Endothelial cell of umbilical vein (primary cell): ENCODE results near the gene APP. TPM values are rescaled to one million over a fixed set of nuclear protein-coding genes. Genes with fewer than 3 reads are reported as not detected.

Experiments
- BruUV-seq: library from RNA; stranded (reverse); fragments of 400-500 nt; replicated peaks from 2 replicates; lab custom pipeline; 2021; lab: Mats Ljungman, UMichigan
- CTCF ChIA-PET: fragments of 300-600, 350-600 bp; sonication (Branson Sonifier 250); formaldehyde crosslinking; loops from one replicate; lab custom pipeline; 2021; ENCODE audit warnings: antibody characterized with exemption, inconsistent platforms; lab: Charles Lee
- POLR2A ChIA-PET: fragments of 300-600, 350-600 bp; sonication (Branson Sonifier 250); formaldehyde crosslinking; loops from one replicate; lab custom pipeline; 2021; ENCODE audit warnings: antibody characterized with exemption, inconsistent platforms; lab: Charles Lee
- DNase-seq: peaks from one replicate; pipeline ENCODE4 v3.0.0-alpha.2; 2011; ENCODE audit warnings: low read depth, low spot score
- FAIRE-seq: peaks from 2 replicates; lab custom pipeline; 2011; peaks lifted over from hg19 to GRCh38; lab: Jason Lieb, UNC
- H2AFZ ChIP-seq: 2 replicates; pipeline ENCODE4 v1.6.0; 2012; ENCODE audit warnings: low read depth, low read length, control low read depth, inconsistent platforms
- H3K27ac ChIP-seq: 2 replicates; pipeline ENCODE4 v1.5.1; 2011; ENCODE audit warnings: low read depth, mild to moderate bottlenecking, control low read depth, low read length, moderate library complexity; ENCODE audit not compliant: insufficient read depth
- H3K27me3 ChIP-seq, 2 experiments: 2 replicates each; pipeline versions ENCODE4 v1.6.0 to v1.6.1; 2011; ENCODE audit warnings: low read length in 2 of 2, mixed read lengths in 1 of 2; ENCODE audit not compliant: control insufficient read depth in 2 of 2, insufficient read depth in 2 of 2
- H3K36me3 ChIP-seq, 2 experiments: 2 replicates in 1 of 2; 3 replicates in 1 of 2; pipeline ENCODE4 v1.5.1; 2011; ENCODE audit warnings: low read length in 2 of 2, mild to moderate bottlenecking in 1 of 2, moderate library complexity in 1 of 2; ENCODE audit not compliant: control insufficient read depth in 2 of 2, insufficient read depth in 2 of 2; ENCODE audit errors: extremely low read depth in 1 of 2
- H3K4me1 ChIP-seq: 3 replicates; pipeline ENCODE4 v1.5.1; 2011; ENCODE audit warnings: mild to moderate bottlenecking, low read length; ENCODE audit not compliant: control insufficient read depth, insufficient read depth; ENCODE audit errors: extremely low read depth
- H3K4me2 ChIP-seq: 2 replicates; pipeline ENCODE4 v1.6.1; 2011; ENCODE audit warnings: low read length, control low read depth, mixed read lengths; ENCODE audit not compliant: insufficient read depth
- H3K4me3 ChIP-seq, 3 experiments: fragments of 200-600 bp in 1 of 3; sonication (generic), shearing (Covaris generic) in 1 of 3; replicated peaks in 1 of 3; 2 replicates each; pipeline ENCODE4 v1.5.1; 2011 to 2016; ENCODE audit warnings: control low read depth in 3 of 3, low read length in 3 of 3, mild to moderate bottlenecking in 2 of 3, inconsistent platforms in 1 of 3, low read depth in 1 of 3, moderate library complexity in 1 of 3; ENCODE audit not compliant: insufficient read depth in 1 of 3
- H3K79me2 ChIP-seq: 2 replicates; pipeline ENCODE4 v1.6.0; 2012; ENCODE audit warnings: low read length, inconsistent platforms; ENCODE audit not compliant: control insufficient read depth, insufficient read depth
- H3K9ac ChIP-seq: replicated peaks from 2 replicates; pipeline ENCODE3; 2011; ENCODE audit warnings: low read length, control low read depth; ENCODE audit not compliant: insufficient read depth; ENCODE audit errors: extremely low read depth
- H3K9me1 ChIP-seq: replicated peaks from 3 replicates; pipeline ENCODE4 v1.6.0; 2011; ENCODE audit warnings: mild to moderate bottlenecking, low read length; ENCODE audit not compliant: control insufficient read depth, insufficient read depth; ENCODE audit errors: extremely low read depth
- H3K9me3 ChIP-seq: replicated peaks from 2 replicates; pipeline ENCODE4 v1.5.1; 2012; ENCODE audit warnings: low read length, inconsistent platforms; ENCODE audit not compliant: control insufficient read depth, insufficient read depth
- H4K20me1 ChIP-seq: replicated peaks from 2 replicates; pipeline ENCODE3; 2011; ENCODE audit warnings: mild to moderate bottlenecking, low read length; ENCODE audit not compliant: control insufficient read depth, insufficient read depth; ENCODE audit errors: extremely low read depth
- EZH2 ChIP-seq: IDR thresholded peaks from 2 replicates; pipeline ENCODE4 v1.6.1; 2012; ENCODE audit warnings: borderline replicate concordance, low read depth, mild to moderate bottlenecking, moderate library complexity, low read length, inconsistent platforms; ENCODE audit not compliant: severe bottlenecking
- FOS ChIP-seq: IDR thresholded peaks from 2 replicates; pipeline ENCODE4 v1.6.1; 2011; ENCODE audit warnings: mild to moderate bottlenecking, low read length, moderate library complexity, borderline replicate concordance; ENCODE audit not compliant: insufficient read depth
- GATA2 ChIP-seq: IDR thresholded peaks from 2 replicates; pipeline ENCODE4 v1.7.0; 2011; ENCODE audit warnings: low read depth, mild to moderate bottlenecking, moderate library complexity, mixed read lengths, low read length; ENCODE audit not compliant: insufficient read length, insufficient read depth
- JUN ChIP-seq: IDR thresholded peaks from 2 replicates; pipeline ENCODE4 v1.6.1; 2011; ENCODE audit warnings: borderline replicate concordance, low read depth; ENCODE audit not compliant: insufficient read length, insufficient read depth
- MAX ChIP-seq: IDR thresholded peaks from 2 replicates; pipeline ENCODE4 v1.6.1; 2011; ENCODE audit not compliant: insufficient read depth, insufficient read length
- MYC ChIP-seq: IDR thresholded peaks from one replicate; pipeline ENCODE4 v1.6.1; 2011; ENCODE audit warnings: mild to moderate bottlenecking, low read depth, low read length
- POLR2A ChIP-seq: IDR thresholded peaks from 2 replicates; pipeline ENCODE4 v1.6.1; 2012; ENCODE audit warnings: low read depth, mild to moderate bottlenecking, control low read depth, low read length
- POLR2AphosphoS5 ChIP-seq: IDR thresholded peaks from 2 replicates; pipeline ENCODE4 v1.6.1; 2012; ENCODE audit warnings: low read depth, mild to moderate bottlenecking, control low read depth, low read length, moderate library complexity; ENCODE audit not compliant: insufficient read depth
- dilution Hi-C: fragments of 300-500 bp; cut with MboI; formaldehyde crosslinking; loops from one replicate; pipeline ENCODE4 v1.15.0; 2019; ENCODE audit warnings: low sequenced_read_pairs; ENCODE audit not compliant: extremely low pct_ligation_motif_present
- intact Hi-C: fragments of 100-400 bp; cut with micrococcal nuclease; formaldehyde crosslinking; loops from one replicate; pipeline ENCODE4 v1.10.0; 2022
- polyA plus RNA-seq, 4 experiments: library from polyadenylated mRNA; depleted of rRNA in 3 of 4; stranded (reverse) in 3 of 4; unstranded in 1 of 4; fragments of >200 nt; gene quantifications; 2 replicates each; pipeline versions ENCODE4 v1.2.1 to v1.2.3, GENCODE V29; 2011 to 2012; ENCODE audit warnings: missing spikeins in 1 of 4
- total RNA-seq: library from RNA; stranded (reverse); gene quantifications from 2 replicates; pipeline ENCODE4 v1.2.3, GENCODE V29; 2021
- TF ChIP-seq, protein P1 (sequence below), 2 donors: IDR thresholded peaks; 1 replicate in 1 of 2; 2 replicates in 1 of 2; pipeline ENCODE4 v1.5.1; 2011; ENCODE audit warnings: low read length in 2 of 2, mild to moderate bottlenecking in 2 of 2, moderate library complexity in 2 of 2, control low read depth in 1 of 2, inconsistent platforms in 1 of 2, low read depth in 1 of 2; ENCODE audit not compliant: insufficient read depth in 1 of 2; ENCODE audit errors: extremely low read depth in 1 of 2

APP gene
- total and polyA plus RNA-seq, 2 donors (not counting 3 experiments of a cell fraction or from before 2014, with no cell fraction given), result 914 to 928 TPM

- Histone ChIP-seq H3K9me3 (no peaks in the 10 kb centered on the region), H3K4me2 (no peak overlapping the region), H3K79me2 (peaks cover 99% of the 10 kb centered on the region), H4K20me1 (peaks cover 14% of the 10 kb centered on the region), H3K9ac (no peak overlapping the region), H3K27me3 (no peaks in the 10 kb centered on the region), H3K9me1 (no peaks in the 10 kb centered on the region), H3K27ac (no peak overlapping the region), H3K36me3 (peaks cover 2 to 3% of the 10 kb centered on the region in 2 experiments), H3K4me1 (peaks cover 33% of the 10 kb centered on the region), H2AFZ (no peak overlapping the region), H3K4me3 (no peak overlapping the region)
- TF ChIP-seq MAX (no peak), MYC (no peak), FOS (no peak), JUN (no peak), POLR2A (no peak), GATA2 (no peak), POLR2AphosphoS5 (no peak), EZH2 (no peak)
- TF ChIP-seq, protein P1, sequence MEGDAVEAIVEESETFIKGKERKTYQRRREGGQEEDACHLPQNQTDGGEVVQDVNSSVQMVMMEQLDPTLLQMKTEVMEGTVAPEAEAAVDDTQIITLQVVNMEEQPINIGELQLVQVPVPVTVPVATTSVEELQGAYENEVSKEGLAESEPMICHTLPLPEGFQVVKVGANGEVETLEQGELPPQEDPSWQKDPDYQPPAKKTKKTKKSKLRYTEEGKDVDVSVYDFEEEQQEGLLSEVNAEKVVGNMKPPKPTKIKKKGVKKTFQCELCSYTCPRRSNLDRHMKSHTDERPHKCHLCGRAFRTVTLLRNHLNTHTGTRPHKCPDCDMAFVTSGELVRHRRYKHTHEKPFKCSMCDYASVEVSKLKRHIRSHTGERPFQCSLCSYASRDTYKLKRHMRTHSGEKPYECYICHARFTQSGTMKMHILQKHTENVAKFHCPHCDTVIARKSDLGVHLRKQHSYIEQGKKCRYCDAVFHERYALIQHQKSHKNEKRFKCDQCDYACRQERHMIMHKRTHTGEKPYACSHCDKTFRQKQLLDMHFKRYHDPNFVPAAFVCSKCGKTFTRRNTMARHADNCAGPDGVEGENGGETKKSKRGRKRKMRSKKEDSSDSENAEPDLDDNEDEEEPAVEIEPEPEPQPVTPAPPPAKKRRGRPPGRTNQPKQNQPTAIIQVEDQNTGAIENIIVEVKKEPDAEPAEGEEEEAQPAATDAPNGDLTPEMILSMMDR (IDR thresholded peaks at IDR 0.05; ENCODE audit: extremely low read depth in 1 of 2, insufficient read depth in 1 of 2, low read depth in 1 of 2, low read length in 2 of 2), result no peak
- POLR2A ChIA-PET, result no interaction called here
- dilution Hi-C loops (no loop called here), intact Hi-C loops (no loop called here)
- DNase-seq, result no peak
- CTCF ChIA-PET, result no interaction called here
- no peak for FAIRE-seq
- BruUV-seq, result no TSS peak
Observed at GRCh38 chr21:26087223-26087918, 83.2 kb downstream of the APP start.
